Activated CD4-positive, CD25-positive, alpha-beta regulatory T cell treated with anti-CD3 and anti-CD28 coated beads, Interleukin-2, amount 50 U/mL, for 72 hours (primary cell): ENCODE measurements around the gene ERC2.

Experiments
- DNase-seq: peaks from one replicate; pipeline ENCODE4 v3.0.0; 2021

Gene ERC2

DNA sequence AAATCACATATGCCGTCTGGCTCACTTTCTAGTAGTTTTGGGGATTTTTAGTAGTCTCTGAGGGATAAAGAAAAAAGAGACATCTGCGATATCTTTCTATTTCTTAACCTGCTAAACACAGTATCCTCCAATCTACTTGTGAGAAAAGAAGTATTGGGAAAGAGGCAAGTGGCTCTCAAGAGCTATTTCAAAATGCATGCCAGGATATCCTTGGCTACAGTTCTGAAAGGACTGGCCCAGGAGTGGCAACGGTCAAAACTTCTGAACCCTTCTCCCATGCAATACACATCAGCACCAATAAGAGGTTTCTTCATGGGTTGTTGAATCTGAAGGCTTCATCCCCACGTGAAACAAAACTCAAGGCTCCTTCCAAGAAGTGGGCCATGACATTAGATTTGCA lies 777.1 kb downstream of the ERC2 start:
- DNase-seq = no peak

DNA sequence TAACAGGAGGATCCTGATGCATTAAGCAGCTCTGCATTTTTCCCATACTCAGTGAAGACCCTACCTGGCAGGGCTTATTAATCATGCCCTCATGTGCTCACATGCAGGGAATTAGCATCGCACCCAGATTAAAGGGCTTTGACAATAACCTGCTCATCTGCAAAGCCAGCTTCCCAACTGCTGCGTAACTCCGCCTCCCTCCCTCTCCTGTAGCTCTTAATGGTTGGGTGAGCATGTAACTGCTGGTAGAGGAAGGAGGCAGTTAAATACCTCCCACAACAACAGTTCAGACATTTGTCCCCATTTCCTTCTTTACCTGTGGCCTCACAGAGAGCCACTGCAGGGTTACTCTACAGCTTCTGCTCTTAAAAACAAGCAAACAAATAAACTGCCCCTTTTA lies 777.5 kb downstream of the ERC2 start:
- no peak for DNase-seq

DNA sequence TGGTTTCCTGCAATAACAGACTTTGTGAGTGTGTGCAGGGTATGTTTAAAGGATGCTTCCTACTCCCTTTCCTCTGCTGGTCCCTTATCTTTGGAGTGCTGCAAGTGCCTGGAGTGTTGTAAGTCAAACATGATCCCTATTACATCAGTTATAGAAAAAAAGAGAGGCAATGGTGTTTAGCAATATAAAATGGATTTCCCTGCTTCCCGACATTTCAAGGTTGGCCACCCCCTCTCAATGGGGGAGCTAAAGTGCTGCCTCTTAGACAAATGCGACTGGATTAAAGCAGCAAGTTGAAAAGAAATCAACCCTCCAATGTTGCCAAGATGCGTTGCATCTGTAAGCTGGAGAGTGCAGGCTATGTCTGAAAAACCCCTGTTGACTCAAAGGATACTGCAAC lies 778.1 kb downstream of the ERC2 start:
- no peak for DNase-seq

DNA sequence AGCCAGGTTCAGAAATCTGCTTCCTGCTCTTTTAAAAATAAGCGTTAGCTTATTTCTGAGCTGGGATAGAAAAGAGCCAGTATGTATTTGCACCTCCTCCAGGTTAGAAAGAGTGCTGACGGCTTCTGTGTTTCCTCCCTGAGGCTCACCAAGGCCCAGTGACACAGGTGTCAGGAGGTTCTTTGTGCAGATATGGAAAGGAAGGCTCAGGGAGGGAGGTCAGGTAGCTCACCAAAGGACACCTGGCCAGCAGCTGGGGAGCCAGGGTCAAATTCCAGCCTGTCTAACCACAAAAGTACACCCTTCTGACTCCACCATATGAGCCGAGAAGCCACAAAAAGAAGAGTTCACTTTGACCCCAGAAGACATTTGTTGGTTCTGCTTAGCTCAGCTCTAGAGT lies 780.1 kb downstream of the ERC2 start:
- DNase-seq = no peak

DNA sequence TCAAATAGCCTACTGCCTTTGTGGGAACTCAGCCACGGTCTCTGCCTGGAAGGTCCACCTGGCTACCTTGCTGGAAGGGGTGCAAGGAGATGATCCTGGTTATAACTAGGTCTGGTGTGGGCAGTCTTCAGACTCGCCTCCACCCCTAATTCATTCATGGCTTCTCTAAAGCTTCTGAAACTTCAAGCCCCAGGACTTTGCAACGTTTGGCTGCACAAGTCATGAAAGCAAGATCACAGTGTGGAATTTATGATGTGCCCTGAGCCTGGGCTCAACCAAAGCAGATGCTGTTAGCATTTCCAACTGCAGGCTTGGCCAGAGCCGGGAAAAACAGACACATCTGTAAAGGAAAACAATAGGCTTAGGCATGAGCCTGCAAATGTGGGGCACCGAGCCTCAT lies 780.7 kb downstream of the ERC2 start:
- DNase-seq = no peak

DNA sequence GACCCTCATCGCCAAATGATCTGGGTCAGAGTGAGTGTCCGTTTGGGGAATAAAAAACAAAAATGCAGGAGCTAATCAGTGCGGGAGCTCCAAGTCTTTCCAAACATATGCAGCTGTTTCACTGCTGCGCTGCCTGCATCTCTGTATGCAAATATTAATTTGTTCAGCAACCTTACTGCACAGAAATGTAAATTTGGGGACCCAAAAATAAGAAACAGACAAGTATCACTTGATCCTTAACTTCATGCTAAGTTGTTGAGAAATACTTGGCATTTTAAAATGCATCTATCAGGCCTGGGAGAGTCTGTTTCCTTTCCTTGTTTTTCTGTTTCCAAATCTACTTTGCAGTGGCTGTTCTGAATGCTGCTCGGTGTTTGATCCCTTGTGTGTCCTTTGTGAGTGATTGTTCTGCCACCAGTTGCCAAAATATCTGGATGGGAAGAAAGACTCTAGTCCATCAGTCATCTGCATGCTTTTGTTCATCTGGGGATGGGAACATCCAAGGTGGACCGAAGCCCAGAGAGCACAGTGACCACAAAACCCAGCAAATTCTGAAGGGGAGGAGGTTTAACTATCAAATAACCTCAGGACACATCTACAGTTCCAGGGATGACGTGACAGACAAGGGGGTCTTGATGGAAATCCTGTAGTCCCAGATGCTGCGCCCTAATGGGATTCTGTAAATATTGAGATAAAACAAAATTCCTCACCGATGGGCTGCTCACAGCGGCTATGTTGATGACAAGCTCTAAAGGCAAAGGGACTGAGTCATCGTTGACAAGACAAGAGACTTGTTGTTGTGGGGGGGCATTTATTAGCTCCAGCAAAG lies 781.6 kb downstream of the ERC2 start:
- no peak for DNase-seq

DNA sequence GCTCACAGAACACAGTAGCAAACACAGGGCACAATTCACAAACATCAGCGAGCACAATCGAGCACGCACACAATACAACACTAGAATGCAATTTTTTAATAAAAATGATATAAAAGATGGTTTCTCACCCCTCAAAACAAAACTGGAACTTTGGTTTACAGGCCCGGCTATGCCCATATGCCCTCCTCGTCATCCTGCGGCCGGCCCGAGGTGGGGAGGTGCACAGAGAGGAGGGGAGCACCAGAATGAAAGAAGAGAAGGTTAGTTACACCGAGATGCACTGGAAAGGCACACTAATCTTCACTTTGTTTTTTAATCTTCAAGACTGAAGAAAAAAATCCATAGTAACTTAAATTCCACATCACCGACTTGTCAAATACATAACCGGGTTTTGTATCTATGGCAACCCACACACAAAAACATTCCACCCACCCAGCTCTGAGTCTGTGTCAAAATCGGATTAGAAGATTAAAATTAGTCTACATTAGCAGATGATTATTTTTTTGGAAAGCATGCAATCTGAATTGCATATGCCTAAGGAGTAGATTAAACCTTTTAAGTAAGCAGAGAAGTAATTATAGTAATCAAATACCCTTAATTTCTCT lies 784.5 kb downstream of the ERC2 start:
- DNase-seq = no peak

DNA sequence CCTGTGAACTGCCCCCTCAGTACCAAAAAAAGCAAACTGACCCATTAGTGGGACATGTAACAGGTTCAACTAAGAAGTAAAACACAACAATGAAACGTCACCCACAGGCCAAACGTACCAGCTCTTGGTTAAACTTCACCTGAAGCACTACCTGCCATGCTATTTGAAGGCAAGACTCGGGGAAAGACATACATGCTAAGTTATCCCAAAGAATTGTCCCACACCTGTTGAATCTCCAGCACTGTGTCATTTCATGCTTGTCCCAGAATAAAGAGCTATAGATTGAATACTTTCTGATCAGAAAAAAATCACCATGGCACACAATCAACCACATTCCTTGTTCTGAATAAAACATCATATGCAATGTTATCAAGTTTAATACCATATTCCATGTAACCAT lies 785.8 kb downstream of the ERC2 start:
- DNase-seq = no peak

DNA sequence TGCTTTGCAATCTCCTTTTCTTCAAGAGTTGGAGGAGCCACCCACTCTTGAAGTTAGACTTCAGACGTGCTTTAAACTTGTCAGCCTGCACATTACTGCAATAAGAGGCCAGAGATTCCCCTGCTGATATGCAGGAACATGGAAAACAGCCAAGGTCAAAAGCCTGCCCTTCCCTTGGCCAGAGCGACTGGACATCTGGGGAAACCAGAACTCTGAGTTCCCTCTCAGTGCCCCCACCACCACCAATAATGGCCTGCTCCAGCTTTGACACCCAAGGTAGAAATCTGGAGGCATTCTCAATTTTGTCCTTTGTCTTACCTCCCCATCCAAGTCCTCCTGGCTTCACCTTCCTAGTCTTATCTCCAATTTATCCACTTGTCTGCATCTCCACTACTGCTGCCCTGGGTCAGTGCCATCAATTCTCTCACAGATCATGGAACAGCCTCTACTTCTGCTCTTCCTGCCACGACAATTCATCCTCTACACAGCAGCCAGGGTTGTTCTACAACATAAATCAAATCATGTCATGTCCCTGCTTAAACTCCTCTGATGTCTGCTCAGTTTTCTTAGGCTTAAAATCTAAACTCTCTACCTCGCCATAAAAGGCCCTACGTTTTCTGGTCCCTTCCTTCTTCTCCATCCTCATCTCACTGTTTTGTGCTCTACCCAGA lies 789.6 kb downstream of the ERC2 start:
- DNase-seq = no peak

DNA sequence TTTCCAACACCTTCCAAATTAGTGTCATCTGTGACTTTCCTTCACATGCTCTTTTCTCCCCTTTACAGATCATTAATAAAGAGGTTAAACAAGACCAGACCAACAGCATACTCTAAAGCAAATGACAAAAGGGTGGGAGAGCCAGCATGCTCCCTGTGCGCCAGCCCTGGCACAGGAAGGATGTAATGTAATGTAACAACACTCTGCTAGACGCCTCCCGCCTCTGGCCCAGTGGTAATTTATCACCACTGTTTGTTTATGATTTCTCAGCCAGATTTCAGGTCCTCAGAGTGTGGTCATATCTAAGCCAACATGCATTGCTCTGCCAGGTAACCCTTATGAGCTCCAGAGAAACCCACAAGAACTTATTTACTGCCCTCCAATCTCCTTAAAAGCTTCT lies 791.6 kb downstream of the ERC2 start:
- no peak for DNase-seq

DNA sequence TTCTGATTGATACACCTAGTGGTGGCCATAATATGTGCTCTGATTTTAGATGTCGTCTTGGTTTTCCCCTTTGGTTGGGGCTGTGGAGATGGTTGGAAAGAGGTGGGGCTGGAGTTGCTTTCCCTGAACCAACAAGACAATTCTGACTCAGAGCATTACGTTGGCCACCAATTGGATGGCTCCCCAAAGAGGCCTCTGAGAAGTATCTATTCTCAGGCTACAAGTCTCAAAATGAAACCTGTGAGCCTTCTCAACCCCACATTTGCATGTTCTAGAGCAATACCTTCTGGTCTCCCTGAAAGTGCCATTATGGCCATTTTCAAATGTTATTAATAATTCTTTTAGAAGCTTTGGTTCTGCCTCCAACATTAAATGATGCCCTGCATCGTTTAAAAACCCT lies 792.8 kb downstream of the ERC2 start:
- DNase-seq = no peak

DNA sequence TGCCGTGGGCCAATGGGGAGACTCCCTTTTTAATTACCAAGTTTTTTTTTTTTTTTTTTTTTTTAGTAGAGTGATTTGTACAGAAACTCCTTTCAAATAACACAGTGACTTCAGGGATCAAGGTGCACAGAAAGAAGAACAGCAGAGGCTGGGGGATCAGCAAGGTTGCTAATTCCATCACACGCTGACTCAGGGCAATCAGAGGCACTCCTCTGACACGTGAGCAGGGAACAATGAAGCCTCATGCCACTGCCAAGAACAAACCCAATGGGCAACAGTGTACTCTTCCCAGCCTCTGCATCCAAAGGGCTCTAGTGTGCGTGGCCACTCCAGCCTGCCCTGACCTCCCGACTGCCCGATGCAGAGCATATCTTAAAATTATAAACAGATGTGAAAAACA lies 794.5 kb downstream of the ERC2 start:
- DNase-seq = no peak

DNA sequence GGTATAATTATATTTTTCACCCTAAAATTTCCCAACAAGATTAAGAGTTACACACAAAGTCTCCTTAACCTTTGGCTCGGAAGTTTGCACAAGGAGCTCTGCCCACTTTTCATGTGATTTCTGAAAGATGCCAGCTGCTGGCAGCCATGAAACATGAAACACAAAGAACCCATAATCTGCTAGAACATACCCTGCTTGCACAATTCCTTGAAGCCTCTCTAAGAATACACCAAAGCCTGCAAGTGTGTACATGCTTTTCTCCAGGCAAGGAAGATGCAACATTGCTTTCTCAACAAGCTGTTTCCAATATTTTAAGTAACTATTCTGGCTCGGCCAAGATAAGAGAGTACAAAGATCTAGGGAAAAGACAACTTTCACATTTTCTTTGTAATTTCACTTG lies 799.1 kb downstream of the ERC2 start:
- no peak for DNase-seq

DNA sequence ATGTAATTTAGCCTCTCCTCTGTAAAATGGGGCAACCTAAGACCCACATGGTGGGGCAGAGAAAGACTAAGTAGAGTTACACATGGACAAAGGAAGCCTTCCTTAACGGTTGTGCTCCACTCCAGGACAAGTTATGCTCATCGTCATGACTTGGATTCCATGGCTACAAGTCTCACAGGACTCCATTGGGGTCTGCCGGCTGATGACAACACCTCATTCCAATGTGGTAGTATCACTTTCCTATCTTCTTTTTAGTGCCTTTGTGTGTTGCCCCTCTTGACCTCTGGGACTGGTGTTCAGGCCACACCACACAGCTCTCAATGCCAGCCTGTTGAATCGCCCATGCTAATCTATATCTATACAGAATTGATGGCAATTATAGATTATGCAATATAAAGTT lies 799.9 kb downstream of the ERC2 start:
- no peak for DNase-seq

DNA sequence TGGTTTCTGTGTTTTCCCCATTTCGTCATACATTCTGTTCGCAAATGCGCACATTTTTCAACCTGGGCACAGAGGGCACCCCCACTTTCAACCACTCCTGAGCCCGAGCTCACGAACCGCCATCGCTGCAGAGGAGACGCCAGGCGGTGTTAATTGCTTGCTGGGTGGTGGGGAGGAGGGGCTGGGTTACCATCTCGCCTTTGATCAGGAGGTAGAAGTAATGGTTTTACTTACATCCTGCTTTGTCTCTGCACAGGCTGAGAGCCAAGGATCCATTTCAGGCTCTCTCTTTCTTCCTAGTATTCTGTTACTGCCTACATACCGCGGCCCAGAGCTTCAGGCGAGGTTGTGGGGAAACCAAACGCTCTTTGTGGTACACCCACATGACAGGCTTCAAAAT lies 803.9 kb downstream of the ERC2 start:
- DNase-seq = no peak

DNA sequence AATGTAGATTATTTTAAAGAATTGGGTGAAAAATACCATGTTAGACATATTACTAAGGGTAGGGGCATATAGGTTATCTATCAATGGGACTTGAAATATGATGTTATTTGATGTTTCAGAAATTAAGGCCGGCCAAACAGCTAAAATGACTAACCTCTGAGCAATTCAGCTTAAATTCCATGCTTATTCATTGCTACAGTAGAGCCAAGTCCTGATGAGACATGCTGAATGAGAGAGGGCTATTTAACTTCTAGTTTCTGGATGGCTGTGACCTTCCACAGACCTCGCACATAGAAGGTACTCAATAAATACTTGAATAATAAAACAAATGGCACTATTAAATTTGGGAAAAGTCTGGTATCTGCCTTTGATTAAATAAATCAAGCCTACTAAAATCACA lies 805.6 kb downstream of the ERC2 start:
- DNase-seq = no peak

DNA sequence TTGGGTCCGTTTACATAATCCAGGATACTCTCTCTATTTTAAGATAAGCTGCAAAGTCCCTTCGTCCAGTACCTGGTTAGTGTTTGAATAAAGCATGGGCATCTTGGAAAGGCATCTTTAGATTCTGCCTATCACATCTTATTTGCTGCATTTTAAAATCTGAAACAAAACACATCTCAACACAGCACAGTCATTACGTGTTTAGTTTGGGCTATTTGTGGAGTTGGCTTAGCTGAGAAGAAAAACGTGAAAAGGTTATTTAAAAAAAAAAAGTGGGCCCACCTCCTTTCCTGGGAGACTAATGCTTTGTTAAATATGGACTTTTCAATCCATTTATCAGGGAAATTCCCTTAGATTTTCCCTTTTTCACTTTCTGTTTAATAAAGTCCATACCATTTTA lies 806.7 kb downstream of the ERC2 start:
- DNase-seq = no peak

DNA sequence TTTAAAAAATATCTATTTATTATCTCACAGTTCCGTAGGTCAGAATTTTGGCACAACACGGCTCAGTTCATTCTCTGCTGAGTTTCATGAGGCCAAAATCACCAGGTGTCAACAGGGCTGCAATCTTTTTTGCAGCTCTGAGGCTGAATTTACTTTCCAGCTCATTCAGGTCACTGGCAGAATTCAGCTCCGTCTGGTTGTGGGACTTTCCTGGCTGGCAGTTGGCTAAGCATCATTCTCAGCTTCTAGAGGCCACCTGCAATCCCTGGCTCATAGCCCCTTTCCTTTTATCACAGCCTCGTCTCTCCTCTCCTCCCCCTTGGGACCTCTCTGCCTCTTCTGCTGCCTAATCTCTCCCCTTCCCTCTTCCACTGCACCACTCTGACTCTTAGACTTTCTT lies 807.1 kb downstream of the ERC2 start:
- no peak for DNase-seq

DNA sequence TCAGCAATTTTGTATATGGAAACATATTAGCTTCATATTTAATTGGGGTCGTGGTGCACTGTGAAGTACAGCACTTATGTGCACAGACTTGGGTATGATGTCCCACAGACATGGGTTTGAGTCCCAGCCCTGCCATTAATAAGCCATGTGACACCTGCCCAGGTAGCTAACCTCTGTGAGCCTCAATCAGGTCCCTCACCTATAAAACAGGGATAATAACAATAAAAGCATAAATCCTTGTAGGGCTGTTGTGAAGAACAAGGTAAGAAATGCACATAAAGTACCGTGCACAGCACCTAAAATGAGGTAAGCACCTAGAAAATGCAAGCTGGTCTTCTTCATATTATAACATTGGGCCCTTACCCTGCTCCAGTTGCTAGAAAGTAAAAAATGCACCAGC lies 807.6 kb downstream of the ERC2 start:
- no peak for DNase-seq

DNA sequence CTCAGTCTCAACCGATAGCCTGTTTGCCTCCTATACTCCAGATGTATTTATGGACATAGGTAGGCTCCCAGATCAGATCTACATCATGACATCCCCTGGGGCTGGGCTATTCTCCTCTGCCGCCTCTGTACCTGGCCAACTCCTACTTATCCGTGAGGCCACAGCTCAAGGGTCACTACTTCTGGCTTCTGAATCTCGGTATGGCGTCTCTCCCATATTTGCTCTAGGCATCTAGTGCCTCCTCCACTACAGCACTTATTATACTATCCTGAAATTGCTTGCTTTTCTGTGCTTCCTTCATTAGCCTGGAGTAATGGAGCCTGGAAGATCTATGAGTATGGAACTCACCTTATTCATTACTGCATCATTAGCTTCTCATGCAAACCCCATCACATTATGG lies 808.6 kb downstream of the ERC2 start:
- no peak for DNase-seq

DNA sequence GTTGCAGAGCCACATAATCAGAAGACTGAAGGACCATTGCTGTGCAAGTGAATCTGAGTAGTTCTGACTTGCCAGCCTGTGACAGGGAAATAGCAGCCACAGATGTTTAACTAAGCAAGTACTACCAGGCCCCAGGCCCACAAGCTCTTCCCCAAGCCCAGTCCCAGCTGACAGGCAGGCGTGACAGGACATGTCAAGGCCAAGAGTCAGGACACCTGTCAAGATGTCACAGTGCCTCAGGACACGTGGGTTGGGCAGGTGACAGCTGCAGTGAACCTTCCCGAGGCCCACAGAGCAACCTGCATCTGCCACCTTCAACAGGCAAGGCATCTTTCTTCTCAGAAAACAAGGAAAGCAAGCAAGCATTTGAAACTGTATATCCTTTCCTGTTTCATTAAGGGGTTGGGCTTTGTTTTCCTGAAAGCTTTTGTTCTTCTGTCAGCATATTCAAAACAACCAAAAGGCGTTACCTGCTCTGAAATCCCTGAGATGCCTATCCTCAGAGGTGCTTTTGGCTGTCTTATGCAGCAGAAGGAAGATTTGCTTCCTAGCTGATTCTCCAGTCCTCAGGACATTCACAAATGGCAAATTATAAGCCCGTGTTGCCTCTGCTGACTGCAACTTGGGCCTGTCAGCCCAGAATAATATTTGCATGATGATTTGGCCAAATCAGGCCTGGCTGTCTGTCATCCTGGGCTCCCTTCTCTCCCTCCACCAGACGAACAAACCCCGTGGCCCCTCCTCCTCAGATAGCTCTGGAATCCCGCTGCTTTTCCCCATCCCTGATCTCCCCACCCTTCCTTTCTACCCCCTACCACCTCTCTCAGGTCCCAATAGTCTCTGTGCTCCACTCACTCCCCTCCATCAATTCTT lies 809.3 kb downstream of the ERC2 start:
- no peak for DNase-seq

DNA sequence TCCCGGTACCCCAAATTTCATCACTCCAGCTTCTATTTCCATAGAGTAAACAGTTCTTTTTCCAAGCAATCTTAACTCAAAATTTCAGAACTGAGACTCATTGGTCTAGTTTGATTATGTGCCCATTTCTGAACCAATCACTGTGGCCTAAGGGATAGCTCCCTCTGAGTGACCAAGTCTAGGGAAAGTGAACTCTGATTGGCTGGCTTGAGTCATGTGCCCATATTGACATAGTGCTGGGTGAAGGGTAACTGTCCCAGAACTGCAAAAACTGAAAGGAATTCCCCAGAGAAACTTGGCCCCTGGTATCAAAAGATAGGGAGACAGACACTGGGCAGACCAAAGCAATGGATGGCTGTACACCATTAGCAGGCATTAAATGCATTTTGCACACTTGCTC lies 810.0 kb downstream of the ERC2 start:
- DNase-seq = no peak

DNA sequence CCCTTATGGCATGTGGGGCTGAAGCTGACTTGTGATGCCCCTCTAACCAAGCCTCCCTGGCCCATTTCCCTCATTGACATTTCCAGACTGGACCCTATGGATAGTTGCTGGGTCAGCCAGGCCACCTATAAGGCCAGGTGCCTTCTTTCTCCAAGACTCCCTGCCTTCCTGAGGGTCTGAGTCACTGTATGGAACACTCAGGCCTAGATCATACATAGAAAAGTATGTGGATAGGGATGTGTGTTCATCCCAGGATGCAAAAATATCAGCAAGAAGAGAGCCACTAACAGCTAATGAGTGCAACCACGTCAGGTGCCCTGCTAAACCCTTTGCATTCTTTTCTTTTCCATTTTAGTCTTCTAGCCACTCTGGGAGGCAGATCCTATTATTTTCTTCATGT lies 812.7 kb downstream of the ERC2 start:
- no peak for DNase-seq
